Measurements from ENCODE around the gene ZNF839.

DNA sequence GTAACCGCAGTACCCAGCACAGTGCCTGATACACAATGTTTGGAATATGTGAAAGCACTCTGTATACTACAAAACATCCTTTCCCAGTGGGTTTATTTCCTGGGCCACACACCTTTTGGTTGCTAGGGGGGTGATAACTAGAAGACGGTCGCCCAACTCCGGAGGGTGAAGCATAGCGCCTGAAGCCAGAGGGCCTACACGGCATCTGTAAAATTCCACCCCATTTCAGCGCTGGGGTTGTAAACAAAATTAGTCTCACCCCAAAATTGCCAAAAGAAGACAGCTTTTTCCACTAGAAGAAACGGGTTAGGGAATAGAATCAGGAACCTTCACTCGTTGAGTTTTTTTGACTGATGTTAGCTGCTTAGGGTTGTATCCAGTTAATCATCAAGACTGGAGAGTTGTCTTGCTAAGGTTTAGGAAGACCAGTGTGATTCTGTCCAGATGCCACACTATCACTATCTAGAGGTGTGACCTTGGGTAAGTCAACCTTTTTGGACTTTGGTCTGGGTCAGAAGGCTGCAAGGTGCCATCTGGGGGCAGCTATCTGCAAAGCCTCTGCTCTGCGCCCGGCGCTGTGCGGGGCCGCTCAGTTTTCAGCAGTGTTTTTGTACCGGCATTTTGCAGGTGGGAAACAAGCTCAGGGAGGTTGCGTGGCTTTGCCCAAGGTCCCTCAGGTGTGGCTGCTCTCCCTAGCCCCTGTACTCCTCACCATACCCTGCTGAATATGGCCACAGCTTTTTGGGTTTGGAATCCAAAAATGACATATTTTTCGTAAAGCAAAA is 1.3 kb downstream of the ZNF839 start:
- TF ChIP-seq, protein P1, sequence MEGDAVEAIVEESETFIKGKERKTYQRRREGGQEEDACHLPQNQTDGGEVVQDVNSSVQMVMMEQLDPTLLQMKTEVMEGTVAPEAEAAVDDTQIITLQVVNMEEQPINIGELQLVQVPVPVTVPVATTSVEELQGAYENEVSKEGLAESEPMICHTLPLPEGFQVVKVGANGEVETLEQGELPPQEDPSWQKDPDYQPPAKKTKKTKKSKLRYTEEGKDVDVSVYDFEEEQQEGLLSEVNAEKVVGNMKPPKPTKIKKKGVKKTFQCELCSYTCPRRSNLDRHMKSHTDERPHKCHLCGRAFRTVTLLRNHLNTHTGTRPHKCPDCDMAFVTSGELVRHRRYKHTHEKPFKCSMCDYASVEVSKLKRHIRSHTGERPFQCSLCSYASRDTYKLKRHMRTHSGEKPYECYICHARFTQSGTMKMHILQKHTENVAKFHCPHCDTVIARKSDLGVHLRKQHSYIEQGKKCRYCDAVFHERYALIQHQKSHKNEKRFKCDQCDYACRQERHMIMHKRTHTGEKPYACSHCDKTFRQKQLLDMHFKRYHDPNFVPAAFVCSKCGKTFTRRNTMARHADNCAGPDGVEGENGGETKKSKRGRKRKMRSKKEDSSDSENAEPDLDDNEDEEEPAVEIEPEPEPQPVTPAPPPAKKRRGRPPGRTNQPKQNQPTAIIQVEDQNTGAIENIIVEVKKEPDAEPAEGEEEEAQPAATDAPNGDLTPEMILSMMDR (IDR thresholded peaks at IDR 0.05) = no peak
- TF ChIP-seq SMAD3 (CRISPR knock-in tag; IDR thresholded peaks at IDR 0.05; ENCODE audit: borderline replicate concordance) = no peak
- TF ChIP-seq JAZF1 (CRISPR knock-in tag; IDR thresholded peaks at IDR 0.05) = no peak
- TF ChIP-seq, protein P2, sequence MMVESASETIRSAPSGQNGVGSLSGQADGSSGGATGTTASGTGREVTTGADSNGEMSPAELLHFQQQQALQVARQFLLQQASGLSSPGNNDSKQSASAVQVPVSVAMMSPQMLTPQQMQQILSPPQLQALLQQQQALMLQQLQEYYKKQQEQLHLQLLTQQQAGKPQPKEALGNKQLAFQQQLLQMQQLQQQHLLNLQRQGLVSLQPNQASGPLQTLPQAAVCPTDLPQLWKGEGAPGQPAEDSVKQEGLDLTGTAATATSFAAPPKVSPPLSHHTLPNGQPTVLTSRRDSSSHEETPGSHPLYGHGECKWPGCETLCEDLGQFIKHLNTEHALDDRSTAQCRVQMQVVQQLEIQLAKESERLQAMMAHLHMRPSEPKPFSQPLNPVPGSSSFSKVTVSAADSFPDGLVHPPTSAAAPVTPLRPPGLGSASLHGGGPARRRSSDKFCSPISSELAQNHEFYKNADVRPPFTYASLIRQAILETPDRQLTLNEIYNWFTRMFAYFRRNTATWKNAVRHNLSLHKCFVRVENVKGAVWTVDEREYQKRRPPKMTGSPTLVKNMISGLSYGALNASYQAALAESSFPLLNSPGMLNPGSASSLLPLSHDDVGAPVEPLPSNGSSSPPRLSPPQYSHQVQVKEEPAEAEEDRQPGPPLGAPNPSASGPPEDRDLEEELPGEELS (CRISPR knock-in tag; IDR thresholded peaks at IDR 0.05) = no peak
- TF ChIP-seq FOXK1 (CRISPR knock-in tag; IDR thresholded peaks at IDR 0.05) = no peak
- TF ChIP-seq TEAD4 (CRISPR knock-in tag; IDR thresholded peaks at IDR 0.05) = no peak
- TF ChIP-seq, protein P3, sequence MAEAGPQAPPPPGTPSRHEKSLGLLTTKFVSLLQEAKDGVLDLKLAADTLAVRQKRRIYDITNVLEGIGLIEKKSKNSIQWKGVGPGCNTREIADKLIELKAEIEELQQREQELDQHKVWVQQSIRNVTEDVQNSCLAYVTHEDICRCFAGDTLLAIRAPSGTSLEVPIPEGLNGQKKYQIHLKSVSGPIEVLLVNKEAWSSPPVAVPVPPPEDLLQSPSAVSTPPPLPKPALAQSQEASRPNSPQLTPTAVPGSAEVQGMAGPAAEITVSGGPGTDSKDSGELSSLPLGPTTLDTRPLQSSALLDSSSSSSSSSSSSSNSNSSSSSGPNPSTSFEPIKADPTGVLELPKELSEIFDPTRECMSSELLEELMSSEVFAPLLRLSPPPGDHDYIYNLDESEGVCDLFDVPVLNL (CRISPR knock-in tag; IDR thresholded peaks at IDR 0.05; ENCODE audit: borderline replicate concordance, low read depth) = no peak
- TF ChIP-seq RELA (CRISPR knock-in tag; IDR thresholded peaks at IDR 0.05; ENCODE audit: borderline replicate concordance) = no peak
- TF ChIP-seq, protein P4, sequence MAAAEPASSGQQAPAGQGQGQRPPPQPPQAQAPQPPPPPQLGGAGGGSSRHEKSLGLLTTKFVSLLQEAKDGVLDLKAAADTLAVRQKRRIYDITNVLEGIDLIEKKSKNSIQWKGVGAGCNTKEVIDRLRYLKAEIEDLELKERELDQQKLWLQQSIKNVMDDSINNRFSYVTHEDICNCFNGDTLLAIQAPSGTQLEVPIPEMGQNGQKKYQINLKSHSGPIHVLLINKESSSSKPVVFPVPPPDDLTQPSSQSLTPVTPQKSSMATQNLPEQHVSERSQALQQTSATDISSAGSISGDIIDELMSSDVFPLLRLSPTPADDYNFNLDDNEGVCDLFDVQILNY (CRISPR knock-in tag; IDR thresholded peaks at IDR 0.05) = no peak

All from WTC11 (cell line).